Measurements from ENCODE around the gene ATG5.
"Not testable (repeated sequence)": the region's sequence is repeated elsewhere in the genome, so short reads cannot be mapped to it uniquely, and the experiment has no call there.

The ATG5 gene

GRCh38 chr6:106159531-106159940 is 166.0 kb downstream of the ATG5 start:
- peak; percentile 91 for DNase-seq (ENCODE audit: low spot score)
- peak; percentile 91 for FAIRE-seq

GRCh38 chr6:106158816-106159215 is 166.7 kb downstream of the ATG5 start:
- no peak for DNase-seq (ENCODE audit: low spot score)
- no peak for FAIRE-seq

- FAIRE-seq = no peak
- no peak for DNase-seq (ENCODE audit: low spot score)
These were observed 168.7 kb downstream of the ATG5 start for GRCh38 chr6:106156863-106157262.

GRCh38 chr6:106156413-106156812 is 169.1 kb downstream of the ATG5 start:
- DNase-seq (ENCODE audit: low spot score) (no peak), FAIRE-seq (no peak)

GRCh38 chr6:106155219-106155830 is 170.2 kb downstream of the ATG5 start:
- no peak for FAIRE-seq
- no peak for DNase-seq (ENCODE audit: low spot score)

GRCh38 chr6:106154326-106154725 is 171.2 kb downstream of the ATG5 start:
- FAIRE-seq (no peak), DNase-seq (ENCODE audit: low spot score) (no peak)

GRCh38 chr6:106152952-106153351 is 172.6 kb downstream of the ATG5 start:
- FAIRE-seq (no peak), DNase-seq (ENCODE audit: low spot score) (no peak)

- not testable (repeated sequence) for DNase-seq (ENCODE audit: low spot score); FAIRE-seq
These were observed 173.1 kb downstream of the ATG5 start for GRCh38 chr6:106152476-106152875.

- no peak for FAIRE-seq
- no peak for DNase-seq (ENCODE audit: low spot score)
These were observed 176.0 kb downstream of the ATG5 start for GRCh38 chr6:106149472-106150069.

- DNase-seq (ENCODE audit: low spot score) (no peak), FAIRE-seq (no peak)
These were observed 178.1 kb downstream of the ATG5 start for GRCh38 chr6:106147476-106147875.

- DNase-seq (ENCODE audit: low spot score) = peak; percentile 75
These were observed 178.7 kb downstream of the ATG5 start for GRCh38 chr6:106146852-106147351.

GRCh38 chr6:106145741-106146227 is 179.8 kb downstream of the ATG5 start:
- FAIRE-seq (peak; percentile 75), DNase-seq (ENCODE audit: low spot score) (peak; percentile 57)

More at GRCh38 chr6:106146852-106147351, 178.7 kb downstream of the ATG5 start:
- FAIRE-seq = peak; percentile 86

GRCh38 chr6:106145144-106145543 is 180.4 kb downstream of the ATG5 start:
- DNase-seq (ENCODE audit: low spot score) = no peak
- FAIRE-seq = no peak

GRCh38 chr6:106143665-106144064 is 181.9 kb downstream of the ATG5 start:
- FAIRE-seq (no peak), DNase-seq (ENCODE audit: low spot score) (no peak)

GRCh38 chr6:106142876-106143431 is 182.6 kb downstream of the ATG5 start:
- no peak for DNase-seq (ENCODE audit: low spot score)
- no peak for FAIRE-seq

GRCh38 chr6:106141441-106142237 is 183.9 kb downstream of the ATG5 start:
- FAIRE-seq (no peak), DNase-seq (ENCODE audit: low spot score) (peak; percentile 8)

- no peak for FAIRE-seq
These were observed 187.4 kb downstream of the ATG5 start for GRCh38 chr6:106138151-106138550.

GRCh38 chr6:106136845-106137244 is 188.7 kb downstream of the ATG5 start:
- FAIRE-seq (no peak), DNase-seq (ENCODE audit: low spot score) (no peak)

More at GRCh38 chr6:106138151-106138550, 187.4 kb downstream of the ATG5 start:
- no peak for DNase-seq (ENCODE audit: low spot score)

- DNase-seq (ENCODE audit: low spot score) (no peak), FAIRE-seq (no peak)
These were observed 189.5 kb downstream of the ATG5 start for GRCh38 chr6:106135911-106136571.

GRCh38 chr6:106134906-106135634 is 190.5 kb downstream of the ATG5 start:
- DNase-seq (ENCODE audit: low spot score) (peak; percentile 87), FAIRE-seq (peak; percentile 74)
